HG03280 (cell line): ENCODE data around the gene GFAP.

Experiments
- ATAC-seq: cut with Tn5 transposase; IDR thresholded peaks from one replicate; pipeline ENCODE4 v1.9.1; 2021; ENCODE audit warnings: mild to moderate bottlenecking, moderate library complexity; ENCODE audit not compliant: unreplicated experiment

Gene GFAP

DNA sequence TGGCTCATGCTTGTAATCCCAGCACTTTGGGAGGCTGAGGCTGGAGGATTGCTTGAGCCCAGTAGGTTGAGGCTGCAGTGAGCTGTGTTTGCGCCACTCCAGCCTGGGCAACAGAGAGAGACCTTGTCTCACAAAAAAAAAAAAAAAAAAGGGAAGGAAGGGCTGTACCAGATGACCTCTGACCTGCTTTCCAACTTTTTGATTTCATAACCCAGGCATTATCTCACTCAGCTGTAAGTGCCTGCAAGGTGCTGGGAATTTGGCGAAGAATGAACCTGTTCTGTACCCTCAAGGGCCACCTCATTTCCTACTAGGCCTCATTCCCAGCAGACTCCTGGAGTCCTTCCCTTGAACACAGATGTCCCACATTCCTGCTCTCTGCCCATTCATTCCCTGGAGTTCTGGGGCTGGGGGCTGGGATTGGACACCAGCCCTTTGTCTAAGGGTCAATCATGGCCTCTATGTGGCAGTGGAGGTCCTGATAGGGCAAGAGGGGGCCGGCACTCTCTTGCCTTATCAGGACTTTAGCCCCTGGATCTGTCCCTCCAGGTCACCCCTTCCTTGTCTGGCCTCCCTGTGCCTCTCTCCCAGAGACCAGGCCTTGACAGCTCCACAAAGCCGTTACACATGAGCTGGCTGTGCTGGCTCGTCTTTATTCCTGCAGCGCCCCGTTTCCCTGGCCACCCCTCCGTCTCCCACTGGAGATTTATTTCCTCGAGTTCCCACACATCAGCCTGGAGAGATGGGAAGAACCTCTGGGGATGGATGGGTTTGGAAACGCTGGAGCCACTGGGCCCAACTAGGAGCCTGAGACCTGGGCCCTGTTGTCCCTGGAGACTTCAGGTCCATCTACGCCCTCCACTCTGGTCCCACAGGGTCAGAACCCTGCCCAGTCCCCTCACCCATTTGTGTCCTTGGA, 821 bp upstream of the GFAP start:
- ATAC-seq, result no peak

- no peak for ATAC-seq
Measured at GRCh38 chr17:44914698-44915271, 515 bp downstream of the GFAP start.

- ATAC-seq, result no peak
Measured at GRCh38 chr17:44914148-44914547, 1.2 kb downstream of the GFAP start.

DNA sequence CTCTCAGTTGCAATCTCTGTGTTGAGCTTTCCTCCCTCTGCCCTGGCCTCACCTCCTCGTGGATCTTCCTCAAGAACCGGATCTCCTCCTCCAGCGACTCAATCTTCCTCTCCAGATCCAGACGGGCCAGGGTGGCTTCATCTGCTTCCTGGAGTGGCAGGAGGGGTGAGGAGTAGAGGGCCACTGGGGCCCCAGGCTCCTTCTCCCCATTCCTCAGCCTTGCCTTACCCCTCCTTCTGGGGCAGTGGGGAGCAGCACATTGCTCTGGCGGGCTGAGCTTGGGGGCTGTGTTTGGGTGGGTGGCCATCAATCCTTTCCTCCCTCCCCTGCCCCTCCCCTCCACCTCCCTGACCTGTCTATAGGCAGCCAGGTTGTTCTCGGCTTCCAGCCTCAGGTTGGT, 1.6 kb downstream of the GFAP start:
- ATAC-seq, result no peak

- ATAC-seq, result no peak
Measured at GRCh38 chr17:44912763-44913544, 2.3 kb downstream of the GFAP start.

- ATAC-seq, result no peak
Measured at GRCh38 chr17:44911133-44912001, 3.9 kb downstream of the GFAP start.

- ATAC-seq, result no peak
Measured at GRCh38 chr17:44910231-44911106, 4.8 kb downstream of the GFAP start.

DNA sequence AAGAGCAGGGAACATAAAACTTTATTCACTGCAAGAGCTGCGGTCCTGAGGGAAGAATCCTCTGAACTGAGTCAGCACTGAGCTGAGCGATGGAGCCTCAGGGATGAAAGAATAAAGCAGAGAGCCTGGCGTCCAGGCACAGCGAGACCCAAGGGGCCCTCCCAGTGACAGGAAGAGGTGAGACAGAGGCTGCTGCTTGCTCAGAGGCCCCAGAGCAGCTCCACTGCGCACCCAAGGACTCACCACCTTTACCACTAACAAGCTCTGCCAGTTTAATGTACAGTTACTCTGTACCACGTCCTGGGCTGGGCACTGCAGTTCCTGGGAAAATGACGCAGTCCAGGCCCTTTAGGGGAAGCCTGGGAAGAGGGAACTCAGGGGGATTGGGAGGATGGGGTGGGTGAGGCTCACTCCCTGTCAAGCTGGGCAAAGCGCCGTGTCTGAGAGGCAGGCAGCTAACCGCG, 5.6 kb downstream of the GFAP start:
- no peak for ATAC-seq

DNA sequence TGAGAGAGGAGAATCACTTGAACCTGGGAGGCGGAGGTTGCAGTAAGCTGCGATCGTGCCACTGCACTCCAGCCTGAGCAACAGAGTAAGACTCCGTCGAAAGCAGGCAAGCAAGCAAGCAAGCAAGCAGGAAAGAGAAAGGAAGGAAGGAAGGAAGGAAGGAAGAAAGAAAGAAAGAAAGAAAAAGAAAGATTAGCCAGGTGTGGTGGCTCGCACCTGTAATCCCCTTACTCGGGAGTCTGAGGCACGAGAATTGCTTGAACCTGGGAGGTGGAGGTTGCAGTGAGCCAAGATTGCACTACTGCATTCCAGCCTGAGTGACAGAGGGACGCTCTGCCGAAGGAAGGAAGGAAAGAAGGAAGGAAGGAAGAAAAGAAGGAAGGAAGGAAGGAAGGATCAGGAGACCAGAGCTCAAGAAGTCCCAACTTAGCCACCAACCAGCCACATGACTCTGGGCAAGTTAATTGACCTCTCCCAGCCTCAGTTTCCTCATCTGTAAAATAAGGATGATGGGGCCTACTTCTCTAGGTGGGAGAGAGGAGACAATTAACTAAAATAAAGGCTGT, 6.5 kb downstream of the GFAP start:
- ATAC-seq, result no peak

GRCh38 chr17:44907729-44908470, 7.4 kb downstream of the GFAP start:
- ATAC-seq, result no peak

GRCh38 chr17:44906763-44907728, 8.3 kb downstream of the GFAP start:
- ATAC-seq, result no peak

- ATAC-seq, result no peak
Measured at GRCh38 chr17:44906010-44906646, 9.2 kb downstream of the GFAP start.

GRCh38 chr17:44905006-44906000, 10.0 kb downstream of the GFAP start:
- no peak for ATAC-seq

DNA sequence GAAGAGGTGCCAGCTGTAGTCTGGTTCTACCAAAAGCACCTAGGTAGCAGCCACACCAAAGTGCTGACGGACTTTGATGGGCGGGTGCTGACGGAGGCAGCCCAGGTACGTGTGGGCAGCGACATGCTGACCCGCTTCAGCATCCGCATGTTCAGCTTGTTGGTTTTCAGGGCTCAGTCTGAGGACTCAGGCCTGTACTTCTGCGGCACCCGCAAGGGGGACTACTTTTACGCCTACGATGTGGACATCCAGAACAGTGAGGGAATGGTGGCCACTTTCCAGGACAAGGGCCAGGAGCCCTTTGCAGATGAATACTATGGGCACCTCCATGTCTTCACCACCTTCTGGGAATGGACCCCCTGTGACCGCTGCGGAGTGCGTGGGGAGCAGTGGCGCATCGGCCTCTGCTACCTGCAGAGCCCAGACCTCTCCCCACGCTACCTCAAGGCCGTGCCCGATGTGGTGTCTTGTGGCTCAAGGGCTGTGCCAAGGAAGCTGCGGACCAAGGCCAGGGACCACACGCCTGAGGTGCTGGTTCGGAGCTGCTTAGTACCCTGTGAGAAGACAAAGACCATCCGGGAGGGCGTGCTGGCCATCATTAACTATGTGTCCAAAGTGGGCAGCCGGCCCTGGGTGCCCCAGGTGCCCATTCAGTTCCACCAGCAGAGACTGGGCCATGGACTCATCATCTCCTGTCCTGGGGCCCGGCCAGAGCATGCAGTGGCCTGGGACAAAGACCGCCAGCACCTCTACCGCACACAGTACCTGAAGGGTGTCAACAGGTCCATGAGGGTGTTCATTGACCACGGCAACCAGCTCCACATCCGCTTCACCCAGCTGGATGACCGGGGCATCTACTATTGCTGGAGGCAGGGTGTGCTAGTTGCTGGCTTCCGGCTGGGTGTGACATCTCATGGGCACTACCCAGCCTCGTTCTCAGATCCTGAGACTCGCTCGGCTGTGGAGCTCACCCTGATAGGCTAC, 11.0 kb downstream of the GFAP start:
- no peak for ATAC-seq
